Activated CD4-positive, alpha-beta memory T cell treated with anti-CD3 and anti-CD28 coated beads for 36 hours (primary cell): ENCODE results near the gene VIPR2. TPM values are rescaled to one million over a fixed set of nuclear protein-coding genes. Genes with fewer than 3 reads are reported as not detected.

Experiments
- CTCF ChIA-PET: fragments of 350-600 bp; sonication (Branson Sonifier 250); formaldehyde crosslinking; loops from one replicate; lab custom pipeline; 2021; ENCODE audit warnings: antibody characterized with exemption, inconsistent platforms; lab: Charles Lee
- POLR2A ChIA-PET: fragments of 350-600 bp; sonication (Branson Sonifier 250); formaldehyde crosslinking; loops from one replicate; lab custom pipeline; 2021; ENCODE audit warnings: antibody characterized with exemption; lab: Charles Lee
- DNase-seq: peaks from one replicate; pipeline ENCODE4 v3.0.0-alpha.2; 2020
- H3K27ac Mint-ChIP-seq: one replicate; pipeline ENCODE4 v1.8.0; 2021; ENCODE audit warnings: mixed read lengths
- H3K27me3 Mint-ChIP-seq: one replicate; pipeline ENCODE4 v1.8.0; 2021; ENCODE audit warnings: mixed read lengths
- H3K36me3 Mint-ChIP-seq: one replicate; pipeline ENCODE4 v1.8.0; 2021; ENCODE audit warnings: mixed read lengths
- H3K4me1 Mint-ChIP-seq: one replicate; pipeline ENCODE4 v1.8.0; 2021; ENCODE audit warnings: low read depth, mixed read lengths
- H3K4me3 Mint-ChIP-seq: one replicate; pipeline ENCODE4 v1.8.0; 2021; ENCODE audit warnings: mild to moderate bottlenecking, mixed read lengths
- H3K9me3 Mint-ChIP-seq: one replicate; pipeline ENCODE4 v1.8.0; 2021; ENCODE audit warnings: mixed read lengths
- intact Hi-C: fragments of 100-400 bp; cut with micrococcal nuclease; formaldehyde crosslinking; loops from one replicate; pipeline ENCODE4 v1.15.1; 2023
- total RNA-seq, 2 experiments: library from RNA; stranded (reverse); gene quantifications; one replicate each; pipeline ENCODE4 v1.2.3, GENCODE V29; 2021

VIPR2 gene
- total RNA-seq, 2 experiments from 2014 or later: 0.55 to 0.56 TPM

- Mint-ChIP-seq H3K4me1 (peaks cover 6% of the 10 kb centered on the region), H3K9me3 (peaks cover 6% of the 10 kb centered on the region), H3K27me3 (peaks cover 4% of the 10 kb centered on the region), H3K27ac (no peak overlapping the region), H3K4me3 (no peak overlapping the region), H3K36me3 (no peaks in the 10 kb centered on the region)
- ChIA-PET CTCF (no interaction called here), POLR2A (no interaction called here)
- DNase-seq: no peak
- intact Hi-C loops: no loop called here
These were observed 87.9 kb downstream of the VIPR2 start for GRCh38 chr7:159056737-159057136.

- H3K27ac Mint-ChIP-seq: no peak overlapping the region
- no peak overlapping the region for H3K4me3 Mint-ChIP-seq
- peaks cover 6% of the 10 kb centered on the region for H3K9me3 Mint-ChIP-seq
- POLR2A ChIA-PET: no interaction called here
- H3K27me3 Mint-ChIP-seq: peaks cover 10% of the 10 kb centered on the region
- H3K36me3 Mint-ChIP-seq: no peaks in the 10 kb centered on the region
- CTCF ChIA-PET: interaction anchor here (1.5 kb wide), 1 partner anchor 76 kb away, joined by 4 read pairs; no protein-coding TSS in a partner anchor
- H3K4me1 Mint-ChIP-seq: peaks cover 14% of the 10 kb centered on the region
- no peak for DNase-seq
- intact Hi-C loops: no loop called here
These were observed 92.8 kb downstream of the VIPR2 start for GRCh38 chr7:159051916-159052315.

- CTCF ChIA-PET: interaction anchor here (1.5 kb wide), 1 partner anchor 74 kb away, joined by 4 read pairs; no protein-coding TSS in a partner anchor
- H3K27me3 Mint-ChIP-seq: peaks cover 10% of the 10 kb centered on the region
- no peak overlapping the region for H3K27ac Mint-ChIP-seq
These were observed 94.0 kb downstream of the VIPR2 start for GRCh38 chr7:159050704-159051103.

GRCh38 chr7:159049266-159050025, 95.2 kb downstream of the VIPR2 start:
- no peak overlapping the region for H3K4me3 Mint-ChIP-seq
- ChIA-PET POLR2A (no interaction called here), CTCF (no interaction called here)
- intact Hi-C loops: no loop called here
- no peak overlapping the region for H3K27ac Mint-ChIP-seq
- DNase-seq: no peak
- peaks cover 8% of the 10 kb centered on the region for H3K27me3 Mint-ChIP-seq
- peaks cover 14% of the 10 kb centered on the region for H3K4me1 Mint-ChIP-seq
- peaks cover 6% of the 10 kb centered on the region for H3K9me3 Mint-ChIP-seq
- H3K36me3 Mint-ChIP-seq: no peaks in the 10 kb centered on the region

More at GRCh38 chr7:159050704-159051103, 94.0 kb downstream of the VIPR2 start:
- Mint-ChIP-seq H3K9me3 (peaks cover 6% of the 10 kb centered on the region), H3K36me3 (no peaks in the 10 kb centered on the region), H3K4me1 (peaks cover 14% of the 10 kb centered on the region), H3K4me3 (no peak overlapping the region)
- no peak for DNase-seq
- POLR2A ChIA-PET: no interaction called here
- intact Hi-C loops: no loop called here

GRCh38 chr7:159048656-159049055, 96.0 kb downstream of the VIPR2 start:
- Mint-ChIP-seq H3K27me3 (peaks cover 8% of the 10 kb centered on the region), H3K36me3 (no peaks in the 10 kb centered on the region), H3K4me3 (no peak overlapping the region), H3K9me3 (peaks cover 6% of the 10 kb centered on the region), H3K27ac (no peak overlapping the region), H3K4me1 (peaks cover 14% of the 10 kb centered on the region)
- intact Hi-C loops: no loop called here
- ChIA-PET POLR2A (no interaction called here), CTCF (interaction anchor here (0.9 kb wide), 1 partner anchor 71 kb away, joined by 3 read pairs; no protein-coding TSS in a partner anchor)
- no peak for DNase-seq

- peaks cover 8% of the 10 kb centered on the region for H3K27me3 Mint-ChIP-seq
- no peaks in the 10 kb centered on the region for H3K36me3 Mint-ChIP-seq
- H3K4me1 Mint-ChIP-seq: peaks cover 14% of the 10 kb centered on the region
- intact Hi-C loops: no loop called here
- no peak overlapping the region for H3K4me3 Mint-ChIP-seq
- peaks cover 6% of the 10 kb centered on the region for H3K9me3 Mint-ChIP-seq
- ChIA-PET CTCF (no interaction called here), POLR2A (no interaction called here)
- no peak for DNase-seq
- H3K27ac Mint-ChIP-seq: no peak overlapping the region
These were observed 97.1 kb downstream of the VIPR2 start for GRCh38 chr7:159047536-159047935.

- H3K27ac Mint-ChIP-seq: no peak overlapping the region
- peaks cover 6% of the 10 kb centered on the region for H3K4me1 Mint-ChIP-seq
- H3K4me3 Mint-ChIP-seq: no peak overlapping the region
- no peaks in the 10 kb centered on the region for H3K36me3 Mint-ChIP-seq
- ChIA-PET POLR2A (no interaction called here), CTCF (interaction anchor here (0.6 kb wide), 1 partner anchor 140 kb away, joined by 4 read pairs; no protein-coding TSS in a partner anchor)
- no peak for DNase-seq
- H3K9me3 Mint-ChIP-seq: no peaks in the 10 kb centered on the region
- intact Hi-C loops: no loop called here
- peaks cover 8% of the 10 kb centered on the region for H3K27me3 Mint-ChIP-seq
These were observed 98.4 kb downstream of the VIPR2 start for GRCh38 chr7:159046300-159046699.

GRCh38 chr7:159045839-159046238, 98.8 kb downstream of the VIPR2 start:
- no peaks in the 10 kb centered on the region for H3K36me3 Mint-ChIP-seq
- CTCF ChIA-PET: no interaction called here
- no peaks in the 10 kb centered on the region for H3K9me3 Mint-ChIP-seq
- no peak for DNase-seq
- intact Hi-C loops: no loop called here
- H3K4me1 Mint-ChIP-seq: peaks cover 4% of the 10 kb centered on the region
- no peak overlapping the region for H3K4me3 Mint-ChIP-seq
- no peak overlapping the region for H3K27ac Mint-ChIP-seq
- POLR2A ChIA-PET: no interaction called here
- H3K27me3 Mint-ChIP-seq: peaks cover 8% of the 10 kb centered on the region

- POLR2A ChIA-PET: no interaction called here
- no peaks in the 10 kb centered on the region for H3K36me3 Mint-ChIP-seq
These were observed 102.0 kb downstream of the VIPR2 start for GRCh38 chr7:159042581-159043101.

GRCh38 chr7:159042103-159042502, 102.6 kb downstream of the VIPR2 start:
- H3K4me1 Mint-ChIP-seq: no peaks in the 10 kb centered on the region
- H3K4me3 Mint-ChIP-seq: no peak overlapping the region
- no peaks in the 10 kb centered on the region for H3K27me3 Mint-ChIP-seq
- H3K27ac Mint-ChIP-seq: no peak overlapping the region
- ChIA-PET CTCF (no interaction called here), POLR2A (no interaction called here)
- intact Hi-C loops: no loop called here
- no peak for DNase-seq
- no peaks in the 10 kb centered on the region for H3K9me3 Mint-ChIP-seq
- H3K36me3 Mint-ChIP-seq: no peaks in the 10 kb centered on the region

More at GRCh38 chr7:159042581-159043101, 102.0 kb downstream of the VIPR2 start:
- CTCF ChIA-PET: no interaction called here
- H3K27me3 Mint-ChIP-seq: no peaks in the 10 kb centered on the region
- H3K4me1 Mint-ChIP-seq: no peaks in the 10 kb centered on the region
- no peak overlapping the region for H3K27ac Mint-ChIP-seq
- intact Hi-C loops: no loop called here
- H3K4me3 Mint-ChIP-seq: no peak overlapping the region
- no peak for DNase-seq
- no peaks in the 10 kb centered on the region for H3K9me3 Mint-ChIP-seq

GRCh38 chr7:159040912-159041711, 103.6 kb downstream of the VIPR2 start:
- H3K27ac Mint-ChIP-seq: no peak overlapping the region
- ChIA-PET CTCF (no interaction called here), POLR2A (no interaction called here)

GRCh38 chr7:159040146-159040545, 104.5 kb downstream of the VIPR2 start:
- H3K4me1 Mint-ChIP-seq: no peaks in the 10 kb centered on the region
- H3K36me3 Mint-ChIP-seq: no peaks in the 10 kb centered on the region
- H3K9me3 Mint-ChIP-seq: no peaks in the 10 kb centered on the region
- ChIA-PET CTCF (no interaction called here), POLR2A (no interaction called here)
- no peak overlapping the region for H3K4me3 Mint-ChIP-seq
- no peak for DNase-seq
- no peak overlapping the region for H3K27ac Mint-ChIP-seq
- peaks cover 3% of the 10 kb centered on the region for H3K27me3 Mint-ChIP-seq
- intact Hi-C loops: no loop called here

More at GRCh38 chr7:159040912-159041711, 103.6 kb downstream of the VIPR2 start:
- Mint-ChIP-seq H3K27me3 (no peaks in the 10 kb centered on the region), H3K4me1 (no peaks in the 10 kb centered on the region), H3K9me3 (no peaks in the 10 kb centered on the region), H3K4me3 (no peak overlapping the region), H3K36me3 (no peaks in the 10 kb centered on the region)
- no peak for DNase-seq
- intact Hi-C loops: no loop called here
